ENCODE measurements around the gene RGS10.

The RGS10 gene

DNA sequence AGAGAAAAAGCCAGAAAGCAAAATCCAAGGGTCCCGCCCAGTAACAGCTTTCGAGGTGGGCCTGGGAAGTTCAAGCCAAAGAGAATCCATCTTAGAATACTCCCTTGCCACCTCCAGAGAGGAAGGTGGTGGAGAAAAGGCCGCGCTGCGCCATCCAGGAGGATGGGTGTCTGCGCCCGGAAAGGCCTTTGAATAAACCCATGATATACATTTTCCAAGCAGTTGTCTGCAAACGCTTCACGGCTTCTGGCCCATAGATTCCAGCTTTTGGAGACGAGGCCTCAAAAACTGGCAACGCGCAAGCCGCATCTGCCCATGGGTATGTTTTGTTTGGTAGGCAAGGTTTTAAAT, 17.8 kb downstream of the RGS10 start:
- TF ChIP-seq, protein P1, sequence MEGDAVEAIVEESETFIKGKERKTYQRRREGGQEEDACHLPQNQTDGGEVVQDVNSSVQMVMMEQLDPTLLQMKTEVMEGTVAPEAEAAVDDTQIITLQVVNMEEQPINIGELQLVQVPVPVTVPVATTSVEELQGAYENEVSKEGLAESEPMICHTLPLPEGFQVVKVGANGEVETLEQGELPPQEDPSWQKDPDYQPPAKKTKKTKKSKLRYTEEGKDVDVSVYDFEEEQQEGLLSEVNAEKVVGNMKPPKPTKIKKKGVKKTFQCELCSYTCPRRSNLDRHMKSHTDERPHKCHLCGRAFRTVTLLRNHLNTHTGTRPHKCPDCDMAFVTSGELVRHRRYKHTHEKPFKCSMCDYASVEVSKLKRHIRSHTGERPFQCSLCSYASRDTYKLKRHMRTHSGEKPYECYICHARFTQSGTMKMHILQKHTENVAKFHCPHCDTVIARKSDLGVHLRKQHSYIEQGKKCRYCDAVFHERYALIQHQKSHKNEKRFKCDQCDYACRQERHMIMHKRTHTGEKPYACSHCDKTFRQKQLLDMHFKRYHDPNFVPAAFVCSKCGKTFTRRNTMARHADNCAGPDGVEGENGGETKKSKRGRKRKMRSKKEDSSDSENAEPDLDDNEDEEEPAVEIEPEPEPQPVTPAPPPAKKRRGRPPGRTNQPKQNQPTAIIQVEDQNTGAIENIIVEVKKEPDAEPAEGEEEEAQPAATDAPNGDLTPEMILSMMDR (IDR thresholded peaks at IDR 0.05; ENCODE audit: borderline replicate concordance, control extremely low read depth, extremely low read depth, insufficient read depth, missing control alignments): no peak
- in situ Hi-C loops (cut with MboI; ENCODE audit: low sequenced_read_pairs, unreplicated experiment): no loop called here
- no peak for DNase-seq (ENCODE audit: low spot score)

DNA sequence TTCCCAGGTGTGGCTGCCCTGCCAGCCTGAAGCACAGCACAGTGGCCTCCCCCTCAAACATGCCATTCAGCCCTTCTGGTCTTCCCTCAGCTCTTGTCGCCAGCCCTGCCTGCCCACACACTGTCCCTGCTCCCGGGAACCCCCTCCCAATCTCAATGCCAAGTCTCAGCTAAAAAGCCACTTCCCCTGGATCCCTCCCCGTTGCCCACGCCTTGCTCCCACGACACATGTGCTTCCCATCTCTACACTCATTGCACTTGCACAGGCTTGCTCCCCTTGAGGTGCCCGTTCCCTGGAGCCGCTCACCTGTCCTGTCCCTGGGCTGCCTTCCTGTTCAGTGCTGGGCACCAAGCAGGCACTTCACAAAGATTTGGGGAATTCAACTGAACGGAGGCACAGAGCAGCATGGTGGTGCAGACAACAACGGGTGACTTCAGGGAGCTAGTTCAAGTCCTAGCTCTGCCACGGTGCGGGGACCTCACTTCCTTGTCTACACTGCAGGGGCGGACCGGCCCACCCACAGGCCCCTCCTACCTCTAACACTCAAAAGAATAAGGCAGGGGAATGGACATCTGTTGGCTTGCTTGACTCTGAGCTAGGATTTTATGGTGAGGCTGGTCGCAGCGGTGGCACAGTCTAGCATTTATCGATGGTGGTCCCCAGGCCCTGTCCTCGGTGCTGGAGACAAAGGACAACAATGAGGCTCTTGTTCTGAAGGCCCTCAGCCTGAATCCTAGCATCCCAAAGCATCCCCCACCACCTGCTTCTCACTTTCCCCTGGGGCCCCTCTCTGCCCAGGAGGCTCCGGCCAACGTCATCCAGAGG, 18.4 kb downstream of the RGS10 start:
- no peak for DNase-seq (ENCODE audit: low spot score)
- TF ChIP-seq, protein P1 (IDR thresholded peaks at IDR 0.05; ENCODE audit: borderline replicate concordance, control extremely low read depth, extremely low read depth, insufficient read depth, missing control alignments): no peak
- in situ Hi-C loops (cut with MboI; ENCODE audit: low sequenced_read_pairs, unreplicated experiment): no loop called here

GRCh38 chr10:119522747-119523426, 19.6 kb downstream of the RGS10 start:
- in situ Hi-C loops (cut with MboI; ENCODE audit: low sequenced_read_pairs, unreplicated experiment): no loop called here
- DNase-seq (ENCODE audit: low spot score): no peak
- TF ChIP-seq, protein P1 (IDR thresholded peaks at IDR 0.05; ENCODE audit: borderline replicate concordance, control extremely low read depth, extremely low read depth, insufficient read depth, missing control alignments): no peak

GRCh38 chr10:119521443-119522204, 20.9 kb downstream of the RGS10 start:
- in situ Hi-C loops (cut with MboI; ENCODE audit: low sequenced_read_pairs, unreplicated experiment): no loop called here
- DNase-seq (ENCODE audit: low spot score): no peak
- TF ChIP-seq, protein P1 (IDR thresholded peaks at IDR 0.05; ENCODE audit: borderline replicate concordance, control extremely low read depth, extremely low read depth, insufficient read depth, missing control alignments): no peak

GRCh38 chr10:119520283-119520682, 22.2 kb downstream of the RGS10 start:
- TF ChIP-seq, protein P1 (IDR thresholded peaks at IDR 0.05; ENCODE audit: borderline replicate concordance, control extremely low read depth, extremely low read depth, insufficient read depth, missing control alignments): no peak
- DNase-seq (ENCODE audit: low spot score): no peak
- in situ Hi-C loops (cut with MboI; ENCODE audit: low sequenced_read_pairs, unreplicated experiment): no loop called here

GRCh38 chr10:119518936-119519335, 23.6 kb downstream of the RGS10 start:
- DNase-seq (ENCODE audit: low spot score): no peak
- TF ChIP-seq, protein P1 (IDR thresholded peaks at IDR 0.05; ENCODE audit: borderline replicate concordance, control extremely low read depth, extremely low read depth, insufficient read depth, missing control alignments): no peak
- in situ Hi-C loops (cut with MboI; ENCODE audit: low sequenced_read_pairs, unreplicated experiment): no loop called here
